H1 (cell line): ENCODE data around the gene CNRIP1. TPM values are rescaled to one million over a fixed set of nuclear protein-coding genes. Genes with fewer than 3 reads are reported as not detected.

Experiments used
- CTCF ChIA-PET: fragments of 300-600 bp; sonication (Branson Sonifier 250); formaldehyde crosslinking; loops from one replicate; lab custom pipeline; 2021; ENCODE audit not compliant: partially characterized antibody; lab: Charles Lee
- POLR2A ChIA-PET: fragments of 300-600 bp; sonication (Branson Sonifier 250); formaldehyde crosslinking; loops from one replicate; lab custom pipeline; 2021; ENCODE audit warnings: inconsistent platforms; ENCODE audit not compliant: partially characterized antibody; lab: Charles Lee
- DNase-seq, 2 experiments: peaks; one replicate each; pipeline versions ENCODE4 v3.0.0 to v3.0.0-alpha.2; 2010 to 2022; ENCODE audit warnings: low spot score in 2 of 2, low read depth in 1 of 2, mixed read lengths in 1 of 2
- FAIRE-seq: peaks from 2 replicates; lab custom pipeline; 2011; peaks lifted over from hg19 to GRCh38; lab: Jason Lieb, UNC
- H2AFZ ChIP-seq: 2 replicates; pipeline ENCODE4 v1.8.1; 2012; ENCODE audit warnings: low read length, inconsistent platforms
- H2AK5ac ChIP-seq: 2 replicates; pipeline ENCODE4 v1.6.1; 2013; ENCODE audit warnings: low read depth, low read length
- H2BK120ac ChIP-seq: replicated peaks from 2 replicates; pipeline ENCODE3; 2013; ENCODE audit warnings: low read depth, low read length, inconsistent platforms
- H2BK12ac ChIP-seq: 2 replicates; pipeline ENCODE4 v1.6.1; 2013; ENCODE audit warnings: low read depth, low read length
- H2BK15ac ChIP-seq: 2 replicates; pipeline ENCODE4 v1.6.1; 2013; ENCODE audit warnings: low read length
- H2BK20ac ChIP-seq: 2 replicates; pipeline ENCODE4 v1.6.1; 2013; ENCODE audit warnings: low read length
- H2BK5ac ChIP-seq: 2 replicates; pipeline ENCODE4 v1.6.1; 2013; ENCODE audit warnings: low read depth, low read length
- H3K14ac ChIP-seq: 2 replicates; pipeline ENCODE4 v1.6.1; 2013; ENCODE audit warnings: inconsistent platforms; ENCODE audit not compliant: insufficient read length
- H3K18ac ChIP-seq: 2 replicates; pipeline ENCODE4 v1.6.1; 2013; ENCODE audit warnings: low read length; ENCODE audit errors: extremely low read depth
- H3K23ac ChIP-seq: 2 replicates; pipeline ENCODE4 v1.6.1; 2013; ENCODE audit warnings: inconsistent platforms; ENCODE audit not compliant: insufficient read length
- H3K23me2 ChIP-seq: 2 replicates; pipeline ENCODE4 v1.6.1; 2013; ENCODE audit warnings: low read depth, low read length
- H3K27ac ChIP-seq: 2 replicates; pipeline ENCODE4 v1.6.1; 2011; ENCODE audit warnings: low read depth, low read length, inconsistent platforms
- H3K27me3 ChIP-seq, 4 experiments: replicated peaks in 1 of 4; 1 replicate in 1 of 4; 2 replicates in 3 of 4; pipeline versions ENCODE4 v1.6.1 to v1.8.1; 2011 to 2013; ENCODE audit warnings: low read length in 3 of 4, mild to moderate bottlenecking in 3 of 4, inconsistent platforms in 2 of 4, mixed read lengths in 2 of 4, moderate library complexity in 1 of 4; ENCODE audit not compliant: control insufficient read depth in 3 of 4, insufficient read depth in 3 of 4; ENCODE audit errors: extremely low read depth in 1 of 4
- H3K36me3 ChIP-seq, 4 experiments: 2 replicates each; pipeline versions ENCODE4 v1.6.1 to v1.8.1; 2011 to 2013; ENCODE audit warnings: mild to moderate bottlenecking in 4 of 4, low read length in 3 of 4, moderate library complexity in 2 of 4, control low read depth in 1 of 4, inconsistent platforms in 1 of 4; ENCODE audit not compliant: insufficient read depth in 4 of 4, control insufficient read depth in 2 of 4
- H3K4ac ChIP-seq: replicated peaks from 2 replicates; pipeline ENCODE3; 2013; ENCODE audit warnings: low read length, low read depth, mixed read lengths, inconsistent platforms; ENCODE audit not compliant: insufficient read length
- H3K4me1 ChIP-seq, 4 experiments: replicated peaks in 1 of 4; 1 replicate in 1 of 4; 2 replicates in 3 of 4; pipeline versions ENCODE4 v1.6.1 to v1.8.1; 2011 to 2013; ENCODE audit warnings: low read length in 3 of 4, inconsistent platforms in 2 of 4, mixed read lengths in 1 of 4; ENCODE audit not compliant: insufficient read depth in 4 of 4, control insufficient read depth in 3 of 4
- H3K4me2 ChIP-seq, 2 experiments: 2 replicates each; pipeline versions ENCODE4 v1.6.1 to v1.8.1; 2011 to 2013; ENCODE audit warnings: low read depth in 2 of 2, low read length in 2 of 2, control low read depth in 1 of 2, inconsistent platforms in 1 of 2, mild to moderate bottlenecking in 1 of 2; ENCODE audit not compliant: insufficient read depth in 1 of 2
- H3K4me3 ChIP-seq, 4 experiments: fragments of 200-600, 300-600 bp in 1 of 4; sonication (generic), shearing (Covaris generic), sonication (Bioruptor Twin) in 1 of 4; 2 replicates each; pipeline versions ENCODE4 v1.5.1 to v1.8.1; 2011 to 2016; ENCODE audit warnings: low read length in 4 of 4, low read depth in 3 of 4, control low read depth in 2 of 4, inconsistent platforms in 2 of 4, mild to moderate bottlenecking in 2 of 4, mixed read lengths in 1 of 4, moderate library complexity in 1 of 4; ENCODE audit not compliant: insufficient read depth in 2 of 4; ENCODE audit errors: extremely low read depth in 1 of 4
- H3K56ac ChIP-seq: replicated peaks from 2 replicates; pipeline ENCODE3; 2013; ENCODE audit warnings: low read depth, mild to moderate bottlenecking, mixed read lengths, low read length, inconsistent platforms; ENCODE audit not compliant: insufficient read length
- H3K79me1 ChIP-seq: 2 replicates; pipeline ENCODE4 v1.6.1; 2013; ENCODE audit warnings: low read depth, low read length, control low read depth
- H3K79me2 ChIP-seq, 2 experiments: 2 replicates each; pipeline versions ENCODE4 v1.6.1 to v1.8.1; 2012 to 2013; ENCODE audit warnings: low read length in 2 of 2, mild to moderate bottlenecking in 2 of 2, inconsistent platforms in 1 of 2; ENCODE audit not compliant: insufficient read depth in 2 of 2, control insufficient read depth in 1 of 2
- H3K9ac ChIP-seq, 4 experiments: replicated peaks in 1 of 4; 1 replicate in 1 of 4; 2 replicates in 3 of 4; pipeline versions ENCODE4 v1.6.1 to v1.8.1; 2011 to 2013; ENCODE audit warnings: low read depth in 3 of 4, low read length in 3 of 4, control low read depth in 2 of 4, mild to moderate bottlenecking in 2 of 4, moderate library complexity in 2 of 4, inconsistent platforms in 1 of 4; ENCODE audit errors: extremely low read depth in 1 of 4
- H3K9me3 ChIP-seq, 2 experiments: 2 replicates each; pipeline versions ENCODE4 v1.6.1 to v1.8.1; 2012 to 2013; ENCODE audit warnings: mild to moderate bottlenecking in 2 of 2, moderate library complexity in 2 of 2, control low read depth in 1 of 2, inconsistent platforms in 1 of 2, low read depth in 1 of 2, low read length in 1 of 2, mixed read lengths in 1 of 2; ENCODE audit not compliant: insufficient read depth in 2 of 2
- H4K20me1 ChIP-seq, 2 experiments: replicated peaks in 1 of 2; 2 replicates each; pipeline versions ENCODE3 to v1.8.1; 2011 to 2013; ENCODE audit warnings: inconsistent platforms in 2 of 2, low read length in 2 of 2, mild to moderate bottlenecking in 1 of 2; ENCODE audit not compliant: insufficient read depth in 2 of 2, control insufficient read depth in 1 of 2
- H4K5ac ChIP-seq: 2 replicates; pipeline ENCODE4 v1.6.1; 2013; ENCODE audit warnings: low read length, low read depth, mixed read lengths, inconsistent platforms; ENCODE audit not compliant: insufficient read length
- H4K8ac ChIP-seq: 2 replicates; pipeline ENCODE4 v1.8.0; 2013; ENCODE audit warnings: mild to moderate bottlenecking, moderate library complexity, low read length, inconsistent platforms; ENCODE audit not compliant: insufficient read depth; ENCODE audit errors: extremely low read depth
- H4K91ac ChIP-seq: replicated peaks from 2 replicates; pipeline ENCODE3; 2013; ENCODE audit warnings: low read length, mixed read lengths, inconsistent platforms; ENCODE audit not compliant: insufficient read length
- CBX8 ChIP-seq: fragments of 300-800, 300-1000 bp; sonication (generic); IDR thresholded peaks from 2 replicates; pipeline ENCODE4 v1.7.1; 2016; ENCODE audit warnings: low read depth, low read length, borderline replicate concordance
- GTF2F1 ChIP-seq: IDR thresholded peaks from 2 replicates; pipeline ENCODE4 v1.6.1; 2012; ENCODE audit warnings: low read depth, low read length, improper control_type of control experiment, borderline replicate concordance
- HDAC2 ChIP-seq, 2 experiments: fragments of 300-600 bp in 1 of 2; sonication (generic) in 1 of 2; IDR thresholded peaks; 2 replicates each; pipeline ENCODE4 v1.6.1; 2011 to 2012; ENCODE audit warnings: low read depth in 2 of 2, low read length in 2 of 2, mild to moderate bottlenecking in 2 of 2, moderate library complexity in 2 of 2, borderline replicate concordance in 1 of 2, inconsistent platforms in 1 of 2
- JUND ChIP-seq: IDR thresholded peaks from 2 replicates; pipeline ENCODE4 v1.6.1; 2011; ENCODE audit warnings: mild to moderate bottlenecking, improper control_type of control experiment, low read length
- KDM5A ChIP-seq: fragments of 200-600 bp; IDR thresholded peaks from 2 replicates; pipeline ENCODE4 v1.7.1; 2012; ENCODE audit warnings: mild to moderate bottlenecking, low read length, inconsistent platforms, mixed read lengths
- RAD21 ChIP-seq, 2 experiments: IDR thresholded peaks in 1 of 2; conservative IDR thresholded peaks in 1 of 2; 2 replicates each; pipeline ENCODE4 v1.6.1; 2011; ENCODE audit warnings: low read depth in 2 of 2, low read length in 2 of 2, improper control_type of control experiment in 1 of 2, inconsistent platforms in 1 of 2, mild to moderate bottlenecking in 1 of 2, moderate library complexity in 1 of 2
- SIN3A ChIP-seq, 2 experiments: IDR thresholded peaks in 1 of 2; conservative IDR thresholded peaks in 1 of 2; 2 replicates each; pipeline ENCODE4 v1.6.1; 2011 to 2012; ENCODE audit warnings: low read length in 2 of 2, improper control_type of control experiment in 1 of 2, low read depth in 1 of 2, mild to moderate bottlenecking in 1 of 2
- SP1 ChIP-seq: IDR thresholded peaks from 2 replicates; pipeline ENCODE4 v1.6.1; 2011; ENCODE audit warnings: low read depth, low read length
- SRF ChIP-seq: IDR thresholded peaks from 2 replicates; pipeline ENCODE4 v1.6.1; 2011; ENCODE audit warnings: mild to moderate bottlenecking, low read depth, low read length, moderate library complexity
- TAF1 ChIP-seq: IDR thresholded peaks from 2 replicates; pipeline ENCODE4 v1.6.1; 2011; ENCODE audit warnings: mild to moderate bottlenecking, low read depth, low read length
- WGBS, 2 experiments: shearing (Covaris generic) in 1 of 2; methylation state at CpG; one replicate each; pipeline versions ENCODE4 v1.1.6 to v1.1.7; 2013 to 2015; ENCODE audit warnings: low lambda C conversion rate in 2 of 2, mixed read lengths in 2 of 2, inconsistent platforms in 1 of 2, low coverage in 1 of 2, missing lambda C conversion rate in 1 of 2; ENCODE audit not compliant: insufficient replicate concordance in 2 of 2, insufficient coverage in 1 of 2, insufficient read length in 1 of 2; ENCODE audit errors: extremely low coverage in 1 of 2, missing lambda C conversion rate in 1 of 2; 5-methylcytosine and 5-hydroxymethylcytosine counted together
- polyA plus RNA-seq, 7 experiments: library from polyadenylated mRNA; depleted of rRNA in 3 of 7; stranded (reverse) in 5 of 7; unstranded in 2 of 7; fragments of >200 nt in 5 of 7; fragments of 200-250 nt in 2 of 7; gene quantifications; 1 replicate in 5 of 7; 2 replicates in 1 of 7; 4 replicates in 1 of 7; pipeline versions ENCODE4 v1.2.1 to v1.2.3, GENCODE V29; 2011 to 2013; ENCODE audit warnings: missing spikeins in 2 of 7, mixed read lengths in 2 of 7
- total RNA-seq: library from RNA; stranded (reverse); fragmentation: NEBNext Ultra II Directional; extraction: Animal tissue kit (Norgen Biotek cat#: 25700); gene quantifications from 2 replicates; pipeline ENCODE4 v1.2.1, GENCODE V29; 2021
- TF ChIP-seq, protein P1 (sequence below): IDR thresholded peaks from 2 replicates; pipeline ENCODE4 v1.6.1; 2012; ENCODE audit warnings: inconsistent platforms

Gene CNRIP1
- total and polyA plus RNA-seq, 2 of the 8 experiments (the other 6 are each of a cell fraction or from before 2014, with no cell fraction given) = 4.6 to 7.0 TPM

DNA sequence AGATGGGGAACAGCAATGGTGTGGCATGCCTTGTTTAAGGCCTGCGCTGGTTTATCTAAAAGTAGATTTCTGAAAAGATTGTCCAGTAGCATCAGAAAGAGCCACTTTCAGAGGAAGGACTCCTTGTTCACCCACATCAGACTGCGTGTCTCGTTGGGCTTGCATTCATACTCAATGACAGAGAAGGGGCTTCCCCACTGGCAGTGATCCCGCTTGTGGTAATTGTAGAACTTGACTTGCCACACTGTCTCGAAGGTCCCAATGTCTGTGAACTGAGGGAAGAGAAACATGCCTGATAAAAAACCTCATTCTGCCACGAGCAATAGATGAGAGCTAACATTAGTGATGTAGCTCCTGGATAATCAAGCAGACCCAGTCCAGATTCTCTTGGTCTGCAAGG, 26.0 kb downstream of the CNRIP1 start:
- Histone ChIP-seq H3K4ac (no peak overlapping the region), H3K56ac (no peak overlapping the region), H2BK120ac (no peak overlapping the region), H3K23me2 (no peaks in the 10 kb centered on the region), H4K5ac (no peak overlapping the region), H3K23ac (no peak overlapping the region), H2AK5ac (no peak overlapping the region), H3K14ac (no peak overlapping the region), H3K27ac (no peak overlapping the region), H4K8ac (no peak overlapping the region), H3K4me3 (no peak overlapping the region), H2BK5ac (no peak overlapping the region), H2BK12ac (no peak overlapping the region), H4K20me1 (no peaks in the 10 kb centered on the region), H3K18ac (no peak overlapping the region), H2BK20ac (no peak overlapping the region), H2BK15ac (no peak overlapping the region), H3K9ac (no peak overlapping the region), H3K4me2 (no peak overlapping the region), H2AFZ (no peak overlapping the region), H3K27me3 (no peaks in the 10 kb centered on the region), H3K79me1 (no peaks in the 10 kb centered on the region), H3K4me1 (no peaks in the 10 kb centered on the region), H3K79me2 (no peaks in the 10 kb centered on the region), H3K9me3 (no peaks in the 10 kb centered on the region), H4K91ac (no peak overlapping the region), H3K36me3 (no peaks in the 10 kb centered on the region)
- DNase-seq = no peak
- ChIA-PET CTCF (interaction anchor here (0.9 to 10.2 kb wide), 17 partner anchors 11 to 172 kb away, joined by 3 to 108 read pairs (median 5); partner anchors contain the start of gene CNRIP1), POLR2A (interaction anchor here (0.5 kb wide), 1 partner anchor 205 kb away, joined by 3 read pairs; no protein-coding TSS in a partner anchor)
- TF ChIP-seq SIN3A (conservative IDR thresholded peaks at IDR 0.05 in 1 of 2, IDR thresholded peaks at IDR 0.05 in 1 of 2; ENCODE audit: low read depth in 1 of 2, low read length in 2 of 2) (no peak), TAF1 (no peak), JUND (no peak), HDAC2 (IDR thresholded peaks at IDR 0.05; ENCODE audit: borderline replicate concordance in 1 of 2, low read depth in 2 of 2, low read length in 2 of 2) (no peak), RAD21 (IDR thresholded peaks at IDR 0.05 in 1 of 2, conservative IDR thresholded peaks at IDR 0.05 in 1 of 2; ENCODE audit: low read depth in 2 of 2, low read length in 2 of 2) (no peak), SP1 (no peak), SRF (no peak), KDM5A (no peak), CBX8 (no peak), GTF2F1 (no peak)
- TF ChIP-seq, protein P1, sequence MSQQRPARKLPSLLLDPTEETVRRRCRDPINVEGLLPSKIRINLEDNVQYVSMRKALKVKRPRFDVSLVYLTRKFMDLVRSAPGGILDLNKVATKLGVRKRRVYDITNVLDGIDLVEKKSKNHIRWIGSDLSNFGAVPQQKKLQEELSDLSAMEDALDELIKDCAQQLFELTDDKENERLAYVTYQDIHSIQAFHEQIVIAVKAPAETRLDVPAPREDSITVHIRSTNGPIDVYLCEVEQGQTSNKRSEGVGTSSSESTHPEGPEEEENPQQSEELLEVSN = no peak
- WGBS, 2 experiments = 86% methylated on average over 6 of the region's 6 CpGs; no CpG with 5 or more reads in 1 of the 2 experiments
- no peak for FAIRE-seq
